ENCODE results near the gene CACNA2D1.

The CACNA2D1 gene

DNA sequence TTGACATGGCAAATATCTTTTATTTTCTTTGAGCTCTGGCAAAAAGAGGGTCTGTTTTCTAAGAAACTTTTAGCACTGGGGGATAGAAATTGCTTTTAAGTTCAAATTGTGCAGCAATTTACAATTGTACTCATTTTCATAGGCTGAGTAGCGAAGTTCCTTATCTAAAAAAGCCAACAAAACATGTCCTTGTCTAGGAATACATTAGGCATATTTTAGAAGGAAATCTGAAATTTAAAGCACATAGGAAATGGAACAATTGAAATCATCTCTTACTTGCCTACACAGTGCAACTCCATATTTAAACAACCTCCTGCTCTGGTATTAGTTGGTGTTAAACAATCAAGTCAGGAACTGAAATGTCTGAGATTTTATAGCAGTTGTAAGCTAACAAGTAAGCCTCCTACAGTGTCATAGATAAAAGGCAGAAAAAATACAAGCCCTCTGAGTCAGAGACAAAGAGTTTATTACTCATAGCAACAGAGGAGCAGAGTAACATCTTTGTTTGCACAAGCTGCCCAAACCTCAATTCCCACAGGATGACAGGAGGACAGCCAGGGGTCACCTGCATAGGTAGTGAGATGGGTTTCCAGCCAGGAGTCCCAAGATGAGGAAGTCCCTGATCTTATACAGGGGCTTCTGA lies 393.6 kb downstream of the CACNA2D1 start:
- in situ Hi-C loops (cut with MboI; ENCODE audit: low sequenced_read_pairs, unreplicated experiment), result loop anchor here (25.0 kb wide), 2 partner anchors 512 to 687 kb away; no protein-coding TSS in a partner anchor
- DNase-seq (ENCODE audit: low spot score), result no peak
- TF ChIP-seq, protein P1, sequence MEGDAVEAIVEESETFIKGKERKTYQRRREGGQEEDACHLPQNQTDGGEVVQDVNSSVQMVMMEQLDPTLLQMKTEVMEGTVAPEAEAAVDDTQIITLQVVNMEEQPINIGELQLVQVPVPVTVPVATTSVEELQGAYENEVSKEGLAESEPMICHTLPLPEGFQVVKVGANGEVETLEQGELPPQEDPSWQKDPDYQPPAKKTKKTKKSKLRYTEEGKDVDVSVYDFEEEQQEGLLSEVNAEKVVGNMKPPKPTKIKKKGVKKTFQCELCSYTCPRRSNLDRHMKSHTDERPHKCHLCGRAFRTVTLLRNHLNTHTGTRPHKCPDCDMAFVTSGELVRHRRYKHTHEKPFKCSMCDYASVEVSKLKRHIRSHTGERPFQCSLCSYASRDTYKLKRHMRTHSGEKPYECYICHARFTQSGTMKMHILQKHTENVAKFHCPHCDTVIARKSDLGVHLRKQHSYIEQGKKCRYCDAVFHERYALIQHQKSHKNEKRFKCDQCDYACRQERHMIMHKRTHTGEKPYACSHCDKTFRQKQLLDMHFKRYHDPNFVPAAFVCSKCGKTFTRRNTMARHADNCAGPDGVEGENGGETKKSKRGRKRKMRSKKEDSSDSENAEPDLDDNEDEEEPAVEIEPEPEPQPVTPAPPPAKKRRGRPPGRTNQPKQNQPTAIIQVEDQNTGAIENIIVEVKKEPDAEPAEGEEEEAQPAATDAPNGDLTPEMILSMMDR (IDR thresholded peaks at IDR 0.05; ENCODE audit: borderline replicate concordance, control extremely low read depth, extremely low read depth, insufficient read depth, missing control alignments), result no peak

DNA sequence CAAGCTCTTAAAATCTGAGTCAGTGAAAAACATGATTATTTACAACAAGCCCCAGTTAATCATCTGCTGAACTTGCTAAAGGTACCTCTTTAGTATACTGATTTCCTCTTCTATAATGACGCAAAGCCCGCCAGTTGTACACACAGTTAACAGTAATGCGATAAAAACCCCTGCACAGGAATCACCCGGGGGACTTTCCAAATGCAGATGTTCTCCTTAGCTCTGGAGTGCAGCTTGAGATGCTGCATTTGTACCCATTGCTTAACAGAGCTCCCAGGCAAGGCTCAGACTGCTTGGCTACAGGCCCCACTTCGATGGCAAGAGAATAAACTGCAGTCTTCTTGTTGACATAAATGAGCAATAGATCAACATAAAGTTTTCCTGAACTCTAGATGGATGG lies 394.1 kb downstream of the CACNA2D1 start:
- TF ChIP-seq, protein P1 (IDR thresholded peaks at IDR 0.05; ENCODE audit: borderline replicate concordance, control extremely low read depth, extremely low read depth, insufficient read depth, missing control alignments), result no peak
- in situ Hi-C loops (cut with MboI; ENCODE audit: low sequenced_read_pairs, unreplicated experiment), result loop anchor here (25.0 kb wide), 2 partner anchors 513 to 688 kb away; no protein-coding TSS in a partner anchor
- no peak for DNase-seq (ENCODE audit: low spot score)

DNA sequence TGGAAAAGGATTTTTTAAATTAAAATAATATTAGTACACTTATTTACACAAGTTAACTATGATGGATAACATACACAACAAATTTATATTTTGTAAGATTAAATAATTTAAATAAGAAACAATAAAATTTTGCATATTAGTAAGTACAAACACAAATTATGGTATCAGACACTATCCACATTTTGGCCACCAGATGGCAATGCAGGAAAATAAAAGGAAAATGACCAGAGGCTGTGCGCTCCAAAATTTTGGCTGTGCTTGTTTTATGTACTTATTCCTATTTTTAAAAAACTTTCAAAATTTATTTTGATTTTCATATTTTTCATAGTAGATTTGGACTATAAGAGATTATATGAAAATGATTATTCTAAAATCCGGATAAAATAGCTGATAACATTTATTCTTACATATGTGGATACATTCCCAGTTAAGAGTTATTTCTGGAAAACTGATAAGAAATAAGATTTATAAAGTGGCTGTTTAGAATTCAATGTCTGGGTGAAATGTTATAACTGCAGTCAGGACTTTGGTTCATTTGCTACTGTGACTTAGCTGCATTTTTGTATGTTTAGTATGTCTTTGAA lies 399.0 kb downstream of the CACNA2D1 start:
- DNase-seq (ENCODE audit: low spot score), result peak; percentile 8
- TF ChIP-seq, protein P1 (IDR thresholded peaks at IDR 0.05; ENCODE audit: borderline replicate concordance, control extremely low read depth, extremely low read depth, insufficient read depth, missing control alignments), result peak; percentile 41
- in situ Hi-C loops (cut with MboI; ENCODE audit: low sequenced_read_pairs, unreplicated experiment), result loop anchor here (25.0 kb wide), 2 partner anchors 518 to 693 kb away; no protein-coding TSS in a partner anchor

DNA sequence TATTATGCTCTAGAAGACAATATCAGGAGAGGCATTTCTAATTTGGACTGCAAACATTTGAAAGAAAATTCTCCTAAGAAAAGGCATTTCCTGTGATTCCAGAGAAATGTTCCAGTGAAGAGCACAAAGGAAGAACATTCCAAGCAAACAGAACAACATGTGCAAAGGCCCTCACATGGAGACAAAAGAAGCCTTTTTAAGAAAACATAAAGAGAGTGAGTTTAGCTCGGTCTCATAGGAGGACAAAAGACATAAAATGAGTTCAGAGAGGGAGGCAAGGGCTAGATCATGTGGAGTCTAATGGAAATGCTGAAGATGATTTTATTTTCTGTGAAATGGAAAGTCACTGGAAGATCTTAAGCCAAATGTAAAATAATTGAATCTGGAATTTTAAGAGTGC lies 404.0 kb downstream of the CACNA2D1 start:
- TF ChIP-seq, protein P1 (IDR thresholded peaks at IDR 0.05; ENCODE audit: borderline replicate concordance, control extremely low read depth, extremely low read depth, insufficient read depth, missing control alignments), result no peak
- no peak for DNase-seq (ENCODE audit: low spot score)
- in situ Hi-C loops (cut with MboI; ENCODE audit: low sequenced_read_pairs, unreplicated experiment), result loop anchor here (25.0 kb wide), 2 partner anchors 523 to 698 kb away; no protein-coding TSS in a partner anchor

DNA sequence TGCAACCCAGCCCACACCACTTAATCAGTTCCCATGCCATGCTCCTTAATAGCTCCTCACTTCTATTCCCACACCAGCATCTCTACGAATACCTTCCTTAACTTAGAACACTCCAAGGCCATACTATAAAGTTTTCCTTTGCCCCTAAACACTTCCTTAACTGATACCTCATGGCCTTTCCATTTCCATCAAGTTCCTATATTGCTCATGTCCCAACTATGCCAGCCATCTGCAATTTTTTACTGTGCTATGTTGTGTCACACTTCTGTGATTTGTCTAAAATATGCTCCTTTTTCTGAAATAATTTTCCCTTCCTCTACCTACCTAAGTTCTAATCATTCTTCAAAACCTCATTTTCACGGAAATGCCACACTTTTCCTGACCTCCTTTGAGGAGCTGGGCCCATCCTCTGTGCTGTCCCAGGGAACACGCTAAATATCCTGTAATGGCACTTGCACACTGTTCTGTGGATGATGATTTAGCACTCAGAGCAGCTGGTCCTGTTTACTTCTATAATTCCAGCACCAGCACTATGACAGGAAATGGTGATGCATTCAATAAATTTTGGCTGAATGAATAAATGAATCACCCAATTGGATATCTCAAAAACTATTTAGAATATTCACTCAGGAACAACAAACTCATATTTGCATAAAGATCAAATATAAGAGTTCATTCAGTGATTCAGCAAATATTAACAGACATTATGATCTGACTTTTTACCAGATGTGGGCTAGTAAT lies 407.3 kb downstream of the CACNA2D1 start:
- DNase-seq (ENCODE audit: low spot score), result no peak
- TF ChIP-seq, protein P1 (IDR thresholded peaks at IDR 0.05; ENCODE audit: borderline replicate concordance, control extremely low read depth, extremely low read depth, insufficient read depth, missing control alignments), result no peak
- in situ Hi-C loops (cut with MboI; ENCODE audit: low sequenced_read_pairs, unreplicated experiment), result loop anchor here (25.0 kb wide), 2 partner anchors 526 to 701 kb away; no protein-coding TSS in a partner anchor

DNA sequence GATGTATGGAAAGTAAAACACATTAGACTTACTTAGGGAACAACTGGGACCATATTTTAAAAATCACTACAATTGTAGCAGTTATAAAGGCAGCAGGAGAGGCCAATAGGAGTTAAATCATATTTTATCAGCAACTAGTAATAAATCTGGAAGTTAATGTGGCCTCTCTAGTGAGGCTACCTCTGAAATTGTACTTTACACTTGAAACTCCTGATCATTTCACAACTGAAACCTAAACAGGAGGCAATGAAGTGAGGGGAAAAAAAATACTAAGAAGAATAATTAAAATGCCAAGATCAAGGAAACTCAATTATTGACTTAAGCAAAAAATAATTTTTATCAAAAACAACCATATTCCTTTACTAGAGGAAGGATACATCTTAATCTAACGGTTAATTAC lies 408.1 kb downstream of the CACNA2D1 start:
- DNase-seq (ENCODE audit: low spot score), result no peak
- in situ Hi-C loops (cut with MboI; ENCODE audit: low sequenced_read_pairs, unreplicated experiment), result loop anchor here (25.0 kb wide), 2 partner anchors 527 to 702 kb away; no protein-coding TSS in a partner anchor
- TF ChIP-seq, protein P1 (IDR thresholded peaks at IDR 0.05; ENCODE audit: borderline replicate concordance, control extremely low read depth, extremely low read depth, insufficient read depth, missing control alignments), result no peak

All from GM13976 (cell line).